GM18873 (cell line): ENCODE data around the gene SLC25A52.
"Not testable (repeated sequence)": the region's sequence is repeated elsewhere in the genome, so short reads cannot be mapped to it uniquely, and the experiment has no call there.

Experiments used
- ATAC-seq: cut with Tn5 transposase; IDR thresholded peaks from one replicate; pipeline ENCODE4 v1.9.1; 2021; ENCODE audit warnings: mild to moderate bottlenecking, moderate library complexity, moderate number of reproducible peaks; ENCODE audit not compliant: unreplicated experiment, low FRiP score

Gene SLC25A52

GRCh38 chr18:31741097-31741735 lies 19.5 kb downstream of the SLC25A52 start:
- ATAC-seq: no peak

- no peak for ATAC-seq
Measured at GRCh38 chr18:31740180-31740579, 20.5 kb downstream of the SLC25A52 start.

DNA sequence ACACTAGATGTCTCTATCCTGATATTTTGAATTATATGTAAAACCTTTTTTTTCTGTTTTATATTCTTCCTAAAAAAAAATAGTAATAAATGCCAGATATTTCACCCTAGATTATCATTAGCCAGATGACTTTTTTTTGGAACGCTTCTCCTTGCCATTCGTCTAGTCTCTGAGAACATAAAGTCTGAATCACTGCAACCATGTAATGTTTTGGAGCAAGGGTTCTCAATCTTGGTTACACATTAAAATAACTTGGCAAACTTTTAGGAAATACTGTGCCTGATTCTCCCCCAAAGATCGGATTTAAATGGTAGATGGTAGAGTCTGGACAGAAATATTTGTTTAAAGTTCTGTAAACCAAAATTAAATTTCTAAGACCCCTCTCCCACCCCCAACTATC lies 21.0 kb downstream of the SLC25A52 start:
- ATAC-seq: no peak

DNA sequence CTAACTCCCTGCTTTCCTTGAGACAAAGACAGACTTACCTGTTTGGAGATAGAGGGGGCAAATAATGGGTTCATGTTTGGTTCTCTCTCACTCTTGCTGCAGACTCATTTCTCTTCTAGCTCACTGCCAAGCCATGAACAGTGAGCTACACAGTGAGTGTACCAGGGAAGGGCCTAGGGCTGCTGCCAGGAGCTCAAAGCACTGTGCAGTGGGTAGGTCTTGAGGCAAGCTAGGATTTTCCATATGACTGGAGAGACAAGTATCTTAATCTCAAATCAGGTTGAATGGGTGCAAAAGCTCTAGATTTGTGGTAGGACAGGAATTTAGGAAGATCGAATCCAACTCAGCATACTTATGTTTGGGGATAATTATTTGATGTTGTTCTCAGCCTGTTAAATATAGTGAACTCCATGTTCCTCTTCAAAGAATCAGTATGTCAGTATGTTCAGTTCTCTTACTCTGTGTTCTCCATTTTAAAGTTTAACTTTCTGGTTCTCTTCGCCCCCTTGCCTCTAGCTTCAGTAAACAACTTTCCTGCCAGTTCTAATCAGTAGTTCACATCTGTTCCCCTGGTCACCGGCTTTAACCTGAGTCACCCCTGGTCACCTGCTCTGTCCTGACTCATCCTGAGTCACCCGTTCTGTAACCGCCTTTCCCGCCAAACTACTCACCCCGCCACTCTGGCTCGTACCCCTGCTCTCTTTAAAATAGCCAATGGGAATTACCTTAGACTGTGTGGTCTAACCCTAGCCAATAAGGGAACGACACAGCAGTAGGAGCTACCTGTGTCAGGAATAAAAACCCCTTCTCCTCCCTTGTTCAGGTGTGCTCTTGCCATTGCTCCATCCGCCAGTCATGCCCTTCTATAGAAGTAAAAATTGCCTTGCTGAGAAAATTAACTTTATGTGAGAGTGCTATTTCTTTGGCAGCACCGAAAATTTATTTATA lies 21.9 kb downstream of the SLC25A52 start:
- ATAC-seq: no peak

GRCh38 chr18:31736630-31737029 lies 24.1 kb downstream of the SLC25A52 start:
- no peak for ATAC-seq

- ATAC-seq: no peak
Measured at GRCh38 chr18:31731628-31732027, 29.1 kb downstream of the SLC25A52 start.

DNA sequence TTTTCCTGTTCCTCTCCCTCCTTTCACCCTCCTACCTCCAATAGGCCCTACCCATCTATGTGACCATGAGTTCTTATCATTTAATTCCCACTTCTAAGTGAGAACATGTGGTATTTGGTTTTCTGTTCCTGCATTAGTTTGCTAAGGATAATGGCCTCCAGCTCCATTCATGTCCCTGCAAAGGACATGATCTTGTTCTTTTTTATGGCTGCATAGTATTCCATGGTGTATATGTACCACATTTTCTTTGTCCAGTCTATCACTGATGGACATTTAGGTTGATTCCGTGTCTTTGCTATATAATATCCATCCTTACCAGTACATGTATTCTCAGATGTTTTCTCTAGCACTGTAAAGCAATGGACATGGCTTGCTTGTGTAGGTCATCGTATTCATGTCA lies 31.5 kb downstream of the SLC25A52 start:
- not testable (repeated sequence) for ATAC-seq

DNA sequence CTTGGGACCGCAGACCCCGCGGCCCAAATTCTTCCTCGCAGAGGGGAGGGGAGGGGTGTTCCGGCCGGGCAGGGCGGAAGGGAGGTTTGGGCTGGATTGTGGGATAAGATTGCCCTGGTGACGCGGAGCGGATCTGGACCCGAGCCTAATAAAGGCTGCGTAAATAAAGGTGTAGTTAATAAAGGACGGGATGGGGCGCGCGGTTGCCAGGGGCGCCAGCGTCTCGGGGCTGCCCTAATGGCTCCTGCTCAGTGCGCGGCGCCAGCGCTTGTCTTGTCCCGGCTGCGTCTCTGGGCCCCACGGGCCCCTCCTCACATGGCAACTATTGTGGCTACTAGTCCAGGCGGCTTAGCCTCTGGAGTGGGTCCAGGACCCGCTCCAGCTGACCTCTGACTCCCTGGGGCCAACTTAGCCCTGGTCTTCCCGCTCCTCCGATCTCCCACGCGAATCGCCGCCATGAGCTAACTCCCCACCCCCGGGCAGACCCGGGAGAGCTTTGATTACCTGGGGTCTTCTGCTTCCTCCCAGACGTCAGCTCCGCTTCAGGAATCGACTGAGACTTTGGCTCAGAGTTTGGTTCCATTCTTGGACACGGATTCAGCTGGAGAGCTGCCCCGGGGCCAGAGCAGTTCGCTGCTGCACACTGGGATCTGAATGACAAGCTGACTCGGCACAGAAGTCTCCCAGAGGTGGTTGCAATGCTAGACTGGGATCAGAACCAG lies 36.5 kb downstream of the SLC25A52 start:
- no peak for ATAC-seq

DNA sequence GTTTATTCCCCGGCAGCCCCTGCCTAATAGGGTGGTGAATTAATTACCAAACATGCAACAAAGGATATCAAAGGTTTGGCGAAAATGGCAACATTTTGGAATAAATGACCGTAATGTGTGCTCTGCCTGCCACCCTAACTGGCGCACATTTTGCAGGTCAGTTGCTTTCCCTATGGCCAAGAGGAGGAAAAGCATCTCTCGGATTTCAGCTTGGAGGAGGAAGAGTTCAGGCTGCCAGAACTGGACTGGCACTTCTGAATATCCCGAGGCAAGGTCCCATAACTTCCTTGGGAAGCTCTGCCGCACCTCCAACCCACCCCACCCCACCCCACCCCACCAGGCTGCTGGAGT lies 37.1 kb downstream of the SLC25A52 start:
- ATAC-seq: no peak

GRCh38 chr18:31722369-31722957 lies 38.2 kb downstream of the SLC25A52 start:
- ATAC-seq: peak; percentile 97

DNA sequence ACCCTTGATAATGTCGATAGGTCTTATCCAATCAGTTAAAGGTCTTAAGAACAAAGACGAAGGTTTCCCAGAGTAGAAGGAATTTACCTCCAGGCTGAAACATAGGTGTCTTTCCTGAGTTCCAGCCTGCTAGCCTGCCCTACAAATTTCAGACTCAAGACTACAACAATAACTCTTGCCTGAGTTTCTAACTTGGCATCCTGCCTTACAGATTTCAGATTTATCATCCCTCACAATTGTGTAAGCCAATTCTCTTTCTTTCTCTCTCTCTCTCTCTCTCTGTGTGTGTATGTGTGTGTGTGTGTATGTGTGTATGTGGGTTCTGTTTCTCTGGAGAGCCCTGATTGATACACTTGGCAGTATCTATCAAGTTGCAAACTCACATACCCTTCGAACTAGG lies 39.1 kb downstream of the SLC25A52 start:
- ATAC-seq: no peak

- no peak for ATAC-seq
Measured at GRCh38 chr18:31720867-31721266, 39.8 kb downstream of the SLC25A52 start.

DNA sequence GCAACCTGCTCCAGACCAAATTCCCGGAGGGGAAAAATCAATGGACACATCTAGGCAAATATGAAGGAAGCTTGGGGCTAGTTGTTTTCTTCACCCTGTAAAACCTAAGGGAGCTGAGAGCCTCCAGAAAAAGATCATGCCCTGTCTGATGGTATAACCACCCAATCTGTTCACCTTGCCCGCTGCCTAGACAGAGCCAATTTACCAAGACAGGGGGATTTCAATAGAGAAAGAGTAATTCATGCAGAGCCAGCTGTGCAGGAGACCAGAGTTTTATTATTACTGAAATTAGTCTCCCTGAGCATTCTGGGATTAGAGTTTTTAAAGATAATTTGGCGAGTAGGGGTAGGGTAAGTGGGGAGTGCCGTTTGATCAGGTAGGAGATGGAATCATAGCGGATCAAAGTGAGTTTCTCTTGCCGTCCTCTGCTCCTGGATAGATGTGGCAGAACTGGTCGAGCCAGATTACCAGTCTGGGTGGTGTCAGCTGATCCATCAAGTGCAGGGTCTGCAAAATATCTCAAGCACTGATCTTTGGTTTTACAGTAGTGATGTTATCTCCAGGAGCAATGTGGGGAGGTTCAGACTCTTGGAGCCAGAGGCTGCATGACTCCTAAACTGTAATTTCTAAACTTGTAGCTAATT lies 41.2 kb downstream of the SLC25A52 start:
- ATAC-seq: no peak

DNA sequence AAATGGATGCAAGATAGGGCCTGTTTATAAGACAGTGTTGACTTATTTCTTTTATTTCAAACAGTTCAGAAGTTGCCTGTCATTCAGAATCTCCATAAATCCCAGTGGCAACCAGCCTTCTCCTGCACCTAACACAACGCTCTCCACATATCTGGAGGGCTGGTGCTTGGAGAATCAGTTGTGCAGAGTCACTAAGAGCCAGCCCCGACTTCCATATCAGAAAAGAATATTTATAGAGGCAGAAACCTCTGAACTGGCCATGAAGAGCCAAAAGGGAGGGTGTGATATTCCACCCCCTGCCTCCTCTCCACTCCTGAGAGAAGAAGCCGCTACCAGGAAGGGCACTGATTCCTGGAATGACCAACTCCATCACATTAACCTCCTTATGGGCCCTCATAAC lies 42.3 kb downstream of the SLC25A52 start:
- ATAC-seq: no peak

GRCh38 chr18:31716362-31716761 lies 44.3 kb downstream of the SLC25A52 start:
- ATAC-seq: peak; percentile 66

DNA sequence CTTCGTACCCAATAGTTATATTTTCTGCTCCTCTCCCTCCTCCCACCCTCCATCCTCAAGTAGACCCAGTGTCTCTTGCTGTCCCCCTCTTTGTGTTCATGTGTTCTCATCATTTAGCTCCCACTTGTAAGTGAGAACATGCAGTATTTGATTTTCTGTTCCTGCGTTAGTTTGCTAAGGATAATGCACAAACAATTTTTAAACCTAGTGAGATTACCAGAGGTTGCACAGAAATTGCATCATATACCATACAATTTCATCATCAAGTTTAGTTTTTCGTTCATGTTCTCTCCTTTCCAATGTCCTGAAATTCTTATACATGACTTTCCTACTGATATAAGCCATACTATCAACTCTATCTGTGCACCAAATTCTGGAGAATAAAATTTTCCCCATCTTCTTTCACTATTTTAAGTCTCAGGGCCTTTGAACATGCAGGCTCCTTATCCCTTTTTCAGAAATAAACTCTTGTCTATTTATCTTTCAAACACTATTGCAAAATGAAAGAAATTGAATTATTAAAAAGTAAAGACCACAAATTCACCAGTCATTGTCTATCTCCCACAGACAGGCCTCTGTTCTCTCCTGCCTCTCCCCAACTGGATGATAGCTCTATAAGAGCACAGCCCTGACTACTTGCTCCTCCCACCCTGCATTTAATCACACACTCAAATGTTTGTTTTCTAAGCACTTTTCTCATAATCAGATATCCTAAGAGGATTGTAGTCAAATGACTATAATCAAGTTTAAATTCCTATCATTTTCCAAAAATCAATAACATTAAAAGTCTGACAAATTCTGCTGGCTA lies 49.1 kb downstream of the SLC25A52 start:
- ATAC-seq: no peak

DNA sequence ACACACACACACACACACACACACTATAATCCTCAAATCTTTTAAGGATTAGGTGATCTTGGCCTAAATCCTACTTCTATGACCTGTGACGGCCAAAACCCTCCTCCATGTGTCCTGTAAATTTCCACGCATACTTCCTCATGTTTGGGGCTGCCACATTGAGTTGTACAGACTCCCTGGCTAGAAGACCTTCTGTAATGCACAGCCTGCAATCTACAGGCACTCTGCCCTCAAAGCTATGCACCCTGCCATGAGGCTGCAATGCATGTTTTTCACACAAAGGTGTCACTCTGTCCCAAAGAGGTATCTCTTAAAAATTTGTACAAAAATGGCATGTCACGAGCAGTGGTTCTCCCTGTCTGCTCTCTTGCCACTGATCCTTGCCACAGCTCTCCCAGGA lies 49.9 kb downstream of the SLC25A52 start:
- no peak for ATAC-seq
